ENCODE measurements around the gene OPRL1. TPM values are rescaled to one million over a fixed set of nuclear protein-coding genes. Genes with fewer than 3 reads are reported as not detected.

Gene OPRL1
- total RNA-seq, 1 donor from 2014 or later = 10.2 TPM

- H3K36me3 Mint-ChIP-seq (ENCODE audit: low read depth, unreplicated experiment) = no peaks in the 10 kb centered on the region
- no peak overlapping the region for H3K27ac Mint-ChIP-seq (ENCODE audit: unreplicated experiment)
- TF ChIP-seq CTCF (IDR thresholded peaks at IDR 0.05; ENCODE audit: unreplicated experiment) = no peak
- H3K4me3 Mint-ChIP-seq (ENCODE audit: unreplicated experiment) = no peak overlapping the region
- peaks cover 5% of the 10 kb centered on the region for H3K27me3 Mint-ChIP-seq (ENCODE audit: unreplicated experiment)
- no peaks in the 10 kb centered on the region for H3K9me3 Mint-ChIP-seq (ENCODE audit: unreplicated experiment)
- DNase-seq (ENCODE audit: low spot score) = no peak
- H3K4me1 Mint-ChIP-seq (ENCODE audit: unreplicated experiment) = no peaks in the 10 kb centered on the region
Observed at GRCh38 chr20:64073476-64074183, 6.3 kb upstream of the OPRL1 start.

- no peak for TF ChIP-seq CTCF (IDR thresholded peaks at IDR 0.05; ENCODE audit: unreplicated experiment)
- no peaks in the 10 kb centered on the region for H3K9me3 Mint-ChIP-seq (ENCODE audit: unreplicated experiment)
Observed at GRCh38 chr20:64074184-64074789, 5.6 kb upstream of the OPRL1 start.

GRCh38 chr20:64074963-64075362 lies 4.9 kb upstream of the OPRL1 start:
- no peak for DNase-seq (ENCODE audit: low spot score)
- Mint-ChIP-seq H3K27ac (ENCODE audit: unreplicated experiment) (no peak overlapping the region), H3K4me3 (ENCODE audit: unreplicated experiment) (no peak overlapping the region), H3K36me3 (ENCODE audit: low read depth, unreplicated experiment) (no peaks in the 10 kb centered on the region), H3K4me1 (ENCODE audit: unreplicated experiment) (no peaks in the 10 kb centered on the region), H3K27me3 (ENCODE audit: unreplicated experiment) (peaks cover 4% of the 10 kb centered on the region), H3K9me3 (ENCODE audit: unreplicated experiment) (no peaks in the 10 kb centered on the region)
- TF ChIP-seq CTCF (IDR thresholded peaks at IDR 0.05; ENCODE audit: unreplicated experiment) = no peak

More at GRCh38 chr20:64074184-64074789, 5.6 kb upstream of the OPRL1 start:
- no peaks in the 10 kb centered on the region for H3K36me3 Mint-ChIP-seq (ENCODE audit: low read depth, unreplicated experiment)
- H3K27me3 Mint-ChIP-seq (ENCODE audit: unreplicated experiment) = peaks cover 4% of the 10 kb centered on the region
- DNase-seq (ENCODE audit: low spot score) = no peak
- H3K4me3 Mint-ChIP-seq (ENCODE audit: unreplicated experiment) = no peak overlapping the region
- H3K4me1 Mint-ChIP-seq (ENCODE audit: unreplicated experiment) = no peaks in the 10 kb centered on the region
- no peak overlapping the region for H3K27ac Mint-ChIP-seq (ENCODE audit: unreplicated experiment)

GRCh38 chr20:64075556-64075955 lies 4.3 kb upstream of the OPRL1 start:
- Mint-ChIP-seq H3K4me3 (ENCODE audit: unreplicated experiment) (no peak overlapping the region), H3K27me3 (ENCODE audit: unreplicated experiment) (peaks cover 8% of the 10 kb centered on the region), H3K27ac (ENCODE audit: unreplicated experiment) (no peak overlapping the region), H3K36me3 (ENCODE audit: low read depth, unreplicated experiment) (no peaks in the 10 kb centered on the region), H3K9me3 (ENCODE audit: unreplicated experiment) (no peaks in the 10 kb centered on the region), H3K4me1 (ENCODE audit: unreplicated experiment) (peaks cover 4% of the 10 kb centered on the region)
- DNase-seq (ENCODE audit: low spot score) = no peak
- TF ChIP-seq CTCF (IDR thresholded peaks at IDR 0.05; ENCODE audit: unreplicated experiment) = no peak

All from endothelial cell (in vitro differentiated cells).